GM18508 (cell line): ENCODE results near the gene TAS2R46.
A peak's percentile ranks its signal among the peaks of the same experiment; 100 is the strongest.
"Not testable (repeated sequence)": the region's sequence is repeated elsewhere in the genome, so short reads cannot be mapped to it uniquely, and the experiment has no call there.

Source experiments
- ATAC-seq: cut with Tn5 transposase; IDR thresholded peaks from one replicate; pipeline ENCODE4 v1.9.1; 2021; ENCODE audit warnings: moderate number of reproducible peaks; ENCODE audit not compliant: insufficient read depth, unreplicated experiment

Gene TAS2R46

GRCh38 chr12:11062194-11062593, at the start of gene TAS2R46:
Gene TAS2R46, minus strand, starts transcription at chr12:11062294. Its CDS starts 0 bp downstream, at chr12:11062294.
- ATAC-seq: not testable (repeated sequence)

GRCh38 chr12:11111213-11111612, 49.1 kb upstream of the TAS2R46 start:
- ATAC-seq: not testable (repeated sequence)

- ATAC-seq: no peak
These were observed 46.8 kb upstream of the TAS2R46 start for GRCh38 chr12:11108862-11109261.

GRCh38 chr12:11107719-11108118, 45.6 kb upstream of the TAS2R46 start:
- ATAC-seq: no peak

GRCh38 chr12:11106288-11106687, 44.2 kb upstream of the TAS2R46 start:
- ATAC-seq: no peak

GRCh38 chr12:11105546-11105945, 43.5 kb upstream of the TAS2R46 start:
- ATAC-seq: no peak

- ATAC-seq: peak; percentile 68
These were observed 32.8 kb upstream of the TAS2R46 start for GRCh38 chr12:11094910-11095309.

GRCh38 chr12:11092128-11092527, 30.0 kb upstream of the TAS2R46 start, which contains the start of gene TAS2R43:
Gene TAS2R43, minus strand, starts transcription at chr12:11092313. Its CDS starts 84 bp downstream, at chr12:11092229.
- ATAC-seq: no peak

- no peak for ATAC-seq
These were observed 27.2 kb upstream of the TAS2R46 start for GRCh38 chr12:11089246-11089645.

- ATAC-seq: peak; percentile 81
These were observed 23.3 kb upstream of the TAS2R46 start for GRCh38 chr12:11085419-11085818.

- no peak for ATAC-seq
These were observed 19.9 kb upstream of the TAS2R46 start for GRCh38 chr12:11081987-11082386.

- no peak for ATAC-seq
These were observed 16.2 kb upstream of the TAS2R46 start for GRCh38 chr12:11078246-11078645.

- ATAC-seq: peak; percentile 57
These were observed 13.5 kb upstream of the TAS2R46 start for GRCh38 chr12:11075642-11076041.

- no peak for ATAC-seq
These were observed 9.3 kb upstream of the TAS2R46 start for GRCh38 chr12:11071414-11071813.

GRCh38 chr12:11070999-11071398, 8.9 kb upstream of the TAS2R46 start:
- no peak for ATAC-seq

GRCh38 chr12:11069854-11070365, 7.8 kb upstream of the TAS2R46 start:
- ATAC-seq: no peak

- no peak for ATAC-seq
These were observed 5.4 kb upstream of the TAS2R46 start for GRCh38 chr12:11067514-11067913.

GRCh38 chr12:11059784-11060183, 2.3 kb downstream of the TAS2R46 start:
- no peak for ATAC-seq

GRCh38 chr12:11059041-11059440, 3.1 kb downstream of the TAS2R46 start:
- ATAC-seq: no peak

GRCh38 chr12:11055306-11055705, 6.8 kb downstream of the TAS2R46 start:
- no peak for ATAC-seq

GRCh38 chr12:11049806-11050531, 12.1 kb downstream of the TAS2R46 start:
- ATAC-seq: not testable (repeated sequence)

- not testable (repeated sequence) for ATAC-seq
These were observed 20.7 kb downstream of the TAS2R46 start for GRCh38 chr12:11041366-11041765.
